ENCODE results near the gene GABPA. TPM values are rescaled to one million over a fixed set of nuclear protein-coding genes. Genes with fewer than 3 reads are reported as not detected.

GABPA gene
- total and polyA plus RNA-seq, 2 of the 13 experiments (the other 11 are each of a cell fraction or from before 2014, with no cell fraction given) = 7.4 to 13.2 TPM

GRCh38 chr21:25710550-25710949 is 24.2 kb upstream of the GABPA start:
- no peaks in the 10 kb centered on the region for H3K27me3 ChIP-seq (ENCODE audit: control insufficient read depth in 1 of 2, insufficient read depth in 2 of 2, low read length in 2 of 2)
- in situ Hi-C loops (cut with HindIII; ENCODE audit: extremely low pct_ligation_motif_present, low pct_unique_long_range_greater_than_20kb) (no loop called here), intact Hi-C loops (cut with micrococcal nuclease; ENCODE audit: unreplicated experiment) (no loop called here)
- ChIA-PET POLR2A (no interaction called here), CTCF (ENCODE audit: low intra/inter-chr PET ratio, low total read pairs) (no interaction called here)
- no peaks in the 10 kb centered on the region for H4K20me1 ChIP-seq (ENCODE audit: insufficient read depth, low read length)
- H3K9ac ChIP-seq (ENCODE audit: insufficient read depth, low read depth, low read length) = no peak overlapping the region
- no peak for ATAC-seq
- no peak for TF ChIP-seq PITX1 (CRISPR knock-in tag; IDR thresholded peaks at IDR 0.05)
- no peak for TF ChIP-seq HNF4A (CRISPR knock-in tag; IDR thresholded peaks at IDR 0.05)
- TF ChIP-seq MLX (CRISPR knock-in tag; IDR thresholded peaks at IDR 0.05) = no peak
- TF ChIP-seq POLR2A (IDR thresholded peaks at IDR 0.05; ENCODE audit: insufficient read depth in 1 of 2, low read depth in 2 of 2, low read length in 2 of 2) = no peak
- no peak for TF ChIP-seq IRF9 (CRISPR knock-in tag; IDR thresholded peaks at IDR 0.05; ENCODE audit: borderline replicate concordance)
- no peak for TF ChIP-seq MED1 (CRISPR knock-in tag; IDR thresholded peaks at IDR 0.05)
- no peak for TF ChIP-seq DPF2 (CRISPR knock-in tag; IDR thresholded peaks at IDR 0.05; ENCODE audit: borderline replicate concordance, low read depth)
- no peak for TF ChIP-seq ZZZ3 (CRISPR knock-in tag; IDR thresholded peaks at IDR 0.05; ENCODE audit: borderline replicate concordance)
- TF ChIP-seq ZNF572 (CRISPR knock-in tag; IDR thresholded peaks at IDR 0.05) = no peak
- no peak for TF ChIP-seq MXD4 (CRISPR knock-in tag; IDR thresholded peaks at IDR 0.05)
- no peak for TF ChIP-seq USF2 (IDR thresholded peaks at IDR 0.05; ENCODE audit: low read depth, low read length)
- no peak for TF ChIP-seq USF2 (CRISPR knock-in tag; IDR thresholded peaks at IDR 0.05; ENCODE audit: borderline replicate concordance)
- TF ChIP-seq CENPX (CRISPR knock-in tag; IDR thresholded peaks at IDR 0.05) = no peak
- no peak for TF ChIP-seq ZNF33A (CRISPR knock-in tag; IDR thresholded peaks at IDR 0.05; ENCODE audit: borderline replicate concordance)
- no peak for TF ChIP-seq ZNF468 (CRISPR knock-in tag; IDR thresholded peaks at IDR 0.05)
- no peak for TF ChIP-seq ATAD3A (CRISPR knock-in tag; IDR thresholded peaks at IDR 0.05)
- no peak for TF ChIP-seq TAF1 (CRISPR knock-in tag; IDR thresholded peaks at IDR 0.05)
- no peak for TF ChIP-seq ATF5 (CRISPR knock-in tag; IDR thresholded peaks at IDR 0.05; ENCODE audit: low read depth)
- TF ChIP-seq SIX4 (CRISPR knock-in tag; IDR thresholded peaks at IDR 0.05) = no peak
- no peak for TF ChIP-seq NKX3-1 (CRISPR knock-in tag; IDR thresholded peaks at IDR 0.05)
- no peak overlapping the region for H3K27ac ChIP-seq (ENCODE audit: extremely low read length, insufficient read depth, low read length)
- 50% methylated on average over 5 of the region's 5 CpGs for WGBS (ENCODE audit: low lambda C conversion rate)
- no peak for DNase-seq (ENCODE audit: low spot score)
- FAIRE-seq = no peak
- H2AFZ ChIP-seq (ENCODE audit: low read length) = no peak overlapping the region
- H3K4me3 ChIP-seq (replicated peaks in 1 of 3; ENCODE audit: insufficient read depth in 1 of 3, low read depth in 2 of 3, low read length in 3 of 3) = no peak overlapping the region
- BruUV-seq (replicated peaks) = no TSS peak
- no peak overlapping the region for H3K4me2 ChIP-seq (ENCODE audit: low read depth, low read length)
- no peaks in the 10 kb centered on the region for H3K36me3 ChIP-seq (replicated peaks in 1 of 2; ENCODE audit: control insufficient read depth in 1 of 2, insufficient read depth in 2 of 2, low read length in 2 of 2)
- H3K9me3 ChIP-seq (ENCODE audit: low read length) = no peaks in the 10 kb centered on the region
- H3K79me2 ChIP-seq (ENCODE audit: insufficient read depth, low read length) = no peaks in the 10 kb centered on the region
- no peaks in the 10 kb centered on the region for H3K4me1 ChIP-seq (ENCODE audit: insufficient read depth, low read length)
